Measurements from ENCODE around the gene CDHR4.
"Not testable (repeated sequence)": the region's sequence is repeated elsewhere in the genome, so short reads cannot be mapped to it uniquely, and the experiment has no call there.

Gene CDHR4

GRCh38 chr3:49780080-49780974 lies 19.3 kb downstream of the CDHR4 start:
- DNase-seq = no peak

- no peak for DNase-seq
Measured at GRCh38 chr3:49779358-49780079, 20.2 kb downstream of the CDHR4 start.

GRCh38 chr3:49776101-49776500 lies 23.6 kb downstream of the CDHR4 start:
- not testable (repeated sequence) for DNase-seq

GRCh38 chr3:49775538-49775937 lies 24.1 kb downstream of the CDHR4 start:
- no peak for DNase-seq

- DNase-seq = no peak
Measured at GRCh38 chr3:49772703-49773102, 27.0 kb downstream of the CDHR4 start.

GRCh38 chr3:49771340-49771938 lies 28.2 kb downstream of the CDHR4 start:
- no peak for DNase-seq

- no peak for DNase-seq
Measured at GRCh38 chr3:49769926-49770325, 29.7 kb downstream of the CDHR4 start.

GRCh38 chr3:49769286-49769915 lies 30.3 kb downstream of the CDHR4 start:
- no peak for DNase-seq

- no peak for DNase-seq
Measured at GRCh38 chr3:49763981-49764380, 35.7 kb downstream of the CDHR4 start.

GRCh38 chr3:49761661-49762060 lies 38.0 kb downstream of the CDHR4 start:
- DNase-seq = no peak

GRCh38 chr3:49759226-49759625 lies 40.4 kb downstream of the CDHR4 start:
- DNase-seq = no peak

- DNase-seq = no peak
Measured at GRCh38 chr3:49757197-49757596, 42.5 kb downstream of the CDHR4 start.

GRCh38 chr3:49756036-49756435 lies 43.6 kb downstream of the CDHR4 start:
- DNase-seq = no peak

GRCh38 chr3:49754536-49754935 lies 45.1 kb downstream of the CDHR4 start:
- no peak for DNase-seq

- DNase-seq = no peak
Measured at GRCh38 chr3:49751501-49751900, 48.2 kb downstream of the CDHR4 start.

GRCh38 chr3:49750056-49750455 lies 49.6 kb downstream of the CDHR4 start:
- DNase-seq = no peak

- DNase-seq = not testable (repeated sequence)
Measured at GRCh38 chr3:49748874-49749273, 50.8 kb downstream of the CDHR4 start.

GRCh38 chr3:49747792-49748480 lies 51.7 kb downstream of the CDHR4 start:
- no peak for DNase-seq

- no peak for DNase-seq
Measured at GRCh38 chr3:49745986-49746385, 53.7 kb downstream of the CDHR4 start.

Data from NCI-H2029 treated with DMSO at 0.1 percent for 48 hours (cell line).